SK-N-SH (cell line): ENCODE measurements around the gene SPSB4. TPM values are rescaled to one million over a fixed set of nuclear protein-coding genes. Genes with fewer than 3 reads are reported as not detected.

Experiments used
- CTCF ChIA-PET: fragments of 300-600, 350-600 bp; formaldehyde crosslinking; extraction: SDS; loops from one replicate; lab custom pipeline; 2021; lab: Yijun Ruan, JAX
- POLR2A ChIA-PET: fragments of 350-600 bp; sonication (Branson Sonifier 250); formaldehyde crosslinking; extraction: SDS; loops from one replicate; lab custom pipeline; 2020; ENCODE audit warnings: antibody characterized with exemption, inconsistent platforms; lab: Yijun Ruan, JAX
- DNase-seq: peaks from one replicate; pipeline ENCODE4 v3.0.0; 2012
- H2AFZ ChIP-seq: fragments of 200-600 bp; sonication (generic); 2 replicates; pipeline ENCODE4 v1.8.1; 2016; ENCODE audit warnings: antibody characterized with exemption, mild to moderate bottlenecking, low read depth
- H3F3A ChIP-seq: fragments of 200-600 bp; sonication (generic); replicated peaks from 2 replicates; pipeline ENCODE3; 2016; ENCODE audit warnings: antibody characterized with exemption, mild to moderate bottlenecking; ENCODE audit not compliant: insufficient read depth
- H3K27ac ChIP-seq, 2 experiments: fragments of 200-500 bp in 1 of 2; fragments of 200-600 bp in 1 of 2; sonication (Bioruptor generic) in 1 of 2; sonication (generic), shearing (Covaris generic) in 1 of 2; 2 replicates each; pipeline versions ENCODE4 v1.5.1 to v1.6.1; 2014 to 2016; ENCODE audit warnings: low read depth in 2 of 2, inconsistent platforms in 1 of 2, low read length in 1 of 2, mild to moderate bottlenecking in 1 of 2, mixed read lengths in 1 of 2
- H3K27me3 ChIP-seq: fragments of 200-600 bp; sonication (generic), shearing (Covaris generic); 2 replicates; pipeline ENCODE4 v1.6.1; 2016; ENCODE audit warnings: mixed run types; ENCODE audit not compliant: insufficient read depth
- H3K36me3 ChIP-seq, 2 experiments: fragments of 200-500 bp in 1 of 2; fragments of 200-600 bp in 1 of 2; sonication (Bioruptor generic) in 1 of 2; sonication (generic) in 1 of 2; replicated peaks in 1 of 2; 2 replicates each; pipeline versions ENCODE3 to v1.5.1; 2014 to 2016; ENCODE audit warnings: low read length in 1 of 2, mild to moderate bottlenecking in 1 of 2; ENCODE audit not compliant: insufficient read depth in 2 of 2, control insufficient read depth in 1 of 2
- H3K4me1 ChIP-seq, 2 experiments: fragments of 200-500 bp in 1 of 2; fragments of 200-600 bp in 1 of 2; sonication (Bioruptor generic) in 1 of 2; sonication (generic), shearing (Covaris generic) in 1 of 2; 2 replicates each; pipeline versions ENCODE4 v1.5.1 to v1.6.1; 2014 to 2016; ENCODE audit warnings: low read depth in 1 of 2, low read length in 1 of 2, mixed run types in 1 of 2; ENCODE audit not compliant: insufficient read depth in 2 of 2, control insufficient read depth in 1 of 2
- H3K4me2 ChIP-seq: fragments of 200-600 bp; sonication (generic), shearing (Covaris generic); 2 replicates; pipeline ENCODE4 v1.6.1; 2017; ENCODE audit warnings: mixed run types
- H3K4me3 ChIP-seq, 2 experiments: fragments of 200-500 bp in 1 of 2; fragments of 200-600 bp in 1 of 2; sonication (Bioruptor generic) in 1 of 2; sonication (generic), shearing (Covaris generic) in 1 of 2; 2 replicates each; pipeline versions ENCODE4 v1.5.1 to v1.8.1; 2014 to 2016; ENCODE audit warnings: low read depth in 2 of 2, inconsistent platforms in 1 of 2, low read length in 1 of 2, mild to moderate bottlenecking in 1 of 2, mixed read lengths in 1 of 2, moderate library complexity in 1 of 2
- H3K79me2 ChIP-seq: fragments of 200-600 bp; sonication (generic); 2 replicates; pipeline ENCODE4 v1.8.1; 2017; ENCODE audit warnings: mild to moderate bottlenecking; ENCODE audit not compliant: insufficient read depth
- H3K9ac ChIP-seq: fragments of 200-600 bp; sonication (generic); 2 replicates; pipeline ENCODE4 v1.6.1; 2017; ENCODE audit warnings: mixed run types
- H3K9me2 ChIP-seq: fragments of 200-600 bp; sonication (generic); 2 replicates; pipeline ENCODE4 v1.6.1; 2017; ENCODE audit warnings: mixed run types
- H3K9me3 ChIP-seq: fragments of 200-600 bp; sonication (generic); 2 replicates; pipeline ENCODE4 v1.6.1; 2017; ENCODE audit warnings: mixed run types, mild to moderate bottlenecking, moderate library complexity
- H4K20me1 ChIP-seq: fragments of 200-600 bp; sonication (generic); 2 replicates; pipeline ENCODE4 v1.6.1; 2017; ENCODE audit warnings: mild to moderate bottlenecking, mixed run types; ENCODE audit not compliant: insufficient read depth
- CHD2 ChIP-seq: fragments of 150-350 bp; IDR thresholded peaks from 2 replicates; pipeline ENCODE4 v1.6.1; 2018; ENCODE audit warnings: low read length; ENCODE audit not compliant: partially characterized antibody
- EZH2phosphoT487 ChIP-seq: fragments of 200-600 bp; sonication (generic); IDR thresholded peaks from 2 replicates; pipeline ENCODE4 v1.6.1; 2017; ENCODE audit warnings: low read depth, mixed run types, mild to moderate bottlenecking, antibody characterized with exemption, moderate library complexity, borderline replicate concordance
- FOXJ3 ChIP-seq: sonication (generic); formaldehyde crosslinking; IDR thresholded peaks from 2 replicates; pipeline ENCODE4 v1.5.1; 2020; ENCODE audit warnings: mild to moderate bottlenecking, missing genetic modification reagents
- FOXM1 ChIP-seq: IDR thresholded peaks from 2 replicates; pipeline ENCODE4 v1.4.0; 2012; ENCODE audit warnings: low read depth, mild to moderate bottlenecking
- GABPA ChIP-seq: IDR thresholded peaks from 2 replicates; pipeline ENCODE4 v1.4.0; 2012; ENCODE audit warnings: low read depth, mild to moderate bottlenecking
- GATA2 ChIP-seq: sonication (generic); formaldehyde crosslinking; IDR thresholded peaks from 2 replicates; pipeline ENCODE4 v1.5.0; 2020; ENCODE audit warnings: mild to moderate bottlenecking, missing genetic modification reagents
- JUND ChIP-seq: IDR thresholded peaks from 2 replicates; pipeline ENCODE4 v1.4.0; 2012
- MEF2A ChIP-seq: IDR thresholded peaks from 2 replicates; pipeline ENCODE4 v1.4.0; 2012; ENCODE audit warnings: low read depth, borderline replicate concordance
- MXI1 ChIP-seq: IDR thresholded peaks from 2 replicates; pipeline ENCODE4 v1.6.1; 2012; ENCODE audit warnings: mild to moderate bottlenecking, low read depth, low read length, improper control_type of control experiment
- NFIC ChIP-seq: IDR thresholded peaks from 2 replicates; pipeline ENCODE4 v1.4.0; 2012; ENCODE audit warnings: borderline replicate concordance
- NRF1 ChIP-seq: IDR thresholded peaks from 2 replicates; pipeline ENCODE4 v1.6.1; 2012; ENCODE audit warnings: low read depth, mild to moderate bottlenecking, low read length
- POLR2AphosphoS5 ChIP-seq: IDR thresholded peaks from 2 replicates; pipeline ENCODE4 v1.6.1; 2012; ENCODE audit warnings: low read depth, low read length
- RAD21 ChIP-seq: IDR thresholded peaks from 2 replicates; pipeline ENCODE4 v1.6.1; 2012; ENCODE audit warnings: mild to moderate bottlenecking, low read length
- SIN3A ChIP-seq: IDR thresholded peaks from 2 replicates; pipeline ENCODE4 v1.6.1; 2012; ENCODE audit warnings: low read depth, mild to moderate bottlenecking, low read length, moderate library complexity, borderline replicate concordance
- SMC3 ChIP-seq: IDR thresholded peaks from 2 replicates; pipeline ENCODE4 v1.6.1; 2012; ENCODE audit warnings: low read depth, low read length, improper control_type of control experiment
- TCF12 ChIP-seq: IDR thresholded peaks from 2 replicates; pipeline ENCODE4 v1.4.0; 2012
- TEAD4 ChIP-seq: IDR thresholded peaks from 2 replicates; pipeline ENCODE4 v1.4.0; 2012; ENCODE audit warnings: mild to moderate bottlenecking, borderline replicate concordance; ENCODE audit not compliant: insufficient read depth
- YY1 ChIP-seq: IDR thresholded peaks from 2 replicates; pipeline ENCODE4 v1.4.0; 2012; ENCODE audit warnings: low read depth, mild to moderate bottlenecking
- WGBS: methylation state at CpG from one replicate; pipeline ENCODE4 v1.1.6; 2017; ENCODE audit warnings: low lambda C conversion rate; 5-methylcytosine and 5-hydroxymethylcytosine counted together
- polyA plus RNA-seq, 3 experiments: library from polyadenylated mRNA; depleted of rRNA; stranded (reverse); fragments of >200 nt; gene quantifications; 2 replicates each; pipeline ENCODE4 v1.2.3, GENCODE V29; 2012
- TF ChIP-seq, protein P1 (sequence below): IDR thresholded peaks from 2 replicates; pipeline ENCODE4; 2012
- TF ChIP-seq, protein P2 (sequence below): fragments of 150-350 bp; IDR thresholded peaks from 2 replicates; pipeline ENCODE4 v1.6.1; 2016; ENCODE audit warnings: mild to moderate bottlenecking, low read depth, low read length
- TF ChIP-seq, protein P3 (sequence below): IDR thresholded peaks from 2 replicates; pipeline ENCODE4 v1.4.0; 2012; ENCODE audit warnings: low read depth, borderline replicate concordance

Gene SPSB4
- polyA plus RNA-seq, 1 of the 3 experiments (the other 2 are of a cell fraction): 0.10 TPM

DNA sequence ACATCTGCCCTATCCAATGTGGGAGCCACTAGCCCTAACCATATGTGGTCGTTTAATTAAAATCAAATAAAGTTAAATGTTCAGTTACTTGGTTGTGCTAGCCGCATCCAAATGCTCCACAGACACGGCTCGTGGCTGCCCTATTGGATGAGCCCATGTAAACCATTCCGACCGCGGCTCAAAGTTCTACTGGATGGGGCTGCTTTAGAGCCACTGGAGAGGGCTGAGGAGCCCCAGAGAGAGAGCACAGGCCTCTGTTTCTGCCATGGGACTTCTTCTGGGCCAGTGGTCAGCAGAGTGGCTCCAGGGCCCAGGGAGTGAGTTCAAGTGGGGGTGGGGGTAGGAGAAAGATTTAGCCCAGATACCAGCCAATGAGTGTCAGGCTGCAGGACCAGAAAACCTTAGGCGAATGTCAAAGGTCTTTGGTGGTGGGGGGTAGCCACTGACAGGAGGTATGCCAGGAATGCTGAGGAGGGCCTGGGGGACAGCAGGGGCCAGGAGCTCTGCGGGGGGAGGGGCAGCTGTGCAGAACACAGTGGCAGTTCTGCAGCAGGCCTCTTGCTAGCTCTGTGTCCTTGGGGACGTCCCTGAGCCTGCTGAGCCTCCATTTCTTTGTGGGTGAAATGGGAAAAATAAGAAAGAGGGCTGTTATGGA, 30.1 kb downstream of the SPSB4 start:
- Histone ChIP-seq H3K4me3 (no peak overlapping the region), H2AFZ (no peak overlapping the region), H3K27ac (no peak overlapping the region), H3K4me1 (peaks cover 0 to 31% of the 10 kb centered on the region in 2 experiments; a peak in 1 of 4 replicates), H4K20me1 (no peaks in the 10 kb centered on the region), H3K9me3 (no peaks in the 10 kb centered on the region), H3K27me3 (no peaks in the 10 kb centered on the region), H3K4me2 (no peak overlapping the region), H3K79me2 (no peaks in the 10 kb centered on the region), H3F3A (no peaks in the 10 kb centered on the region), H3K9me2 (no peaks in the 10 kb centered on the region), H3K9ac (no peak overlapping the region), H3K36me3 (no peaks in the 10 kb centered on the region)
- CTCF ChIA-PET: interaction anchor here (1.8 kb wide), 1 partner anchor 30 kb away, joined by 6 read pairs; the partner anchor contains the start of gene SPSB4
- POLR2A ChIA-PET: no interaction called here
- 60% methylated on average over 10 of the region's 10 CpGs for WGBS
- TF ChIP-seq FOXM1 (no peak), CHD2 (no peak), GABPA (no peak), SMC3 (no peak), NRF1 (no peak), MEF2A (no peak), POLR2AphosphoS5 (no peak), NFIC (no peak), JUND (no peak), TEAD4 (no peak), YY1 (no peak)
- TF ChIP-seq, protein P1, sequence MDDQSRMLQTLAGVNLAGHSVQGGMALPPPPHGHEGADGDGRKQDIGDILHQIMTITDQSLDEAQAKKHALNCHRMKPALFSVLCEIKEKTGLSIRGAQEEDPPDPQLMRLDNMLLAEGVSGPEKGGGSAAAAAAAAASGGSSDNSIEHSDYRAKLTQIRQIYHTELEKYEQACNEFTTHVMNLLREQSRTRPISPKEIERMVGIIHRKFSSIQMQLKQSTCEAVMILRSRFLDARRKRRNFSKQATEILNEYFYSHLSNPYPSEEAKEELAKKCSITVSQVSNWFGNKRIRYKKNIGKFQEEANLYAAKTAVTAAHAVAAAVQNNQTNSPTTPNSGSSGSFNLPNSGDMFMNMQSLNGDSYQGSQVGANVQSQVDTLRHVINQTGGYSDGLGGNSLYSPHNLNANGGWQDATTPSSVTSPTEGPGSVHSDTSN: no peak
- DNase-seq: no peak

DNA sequence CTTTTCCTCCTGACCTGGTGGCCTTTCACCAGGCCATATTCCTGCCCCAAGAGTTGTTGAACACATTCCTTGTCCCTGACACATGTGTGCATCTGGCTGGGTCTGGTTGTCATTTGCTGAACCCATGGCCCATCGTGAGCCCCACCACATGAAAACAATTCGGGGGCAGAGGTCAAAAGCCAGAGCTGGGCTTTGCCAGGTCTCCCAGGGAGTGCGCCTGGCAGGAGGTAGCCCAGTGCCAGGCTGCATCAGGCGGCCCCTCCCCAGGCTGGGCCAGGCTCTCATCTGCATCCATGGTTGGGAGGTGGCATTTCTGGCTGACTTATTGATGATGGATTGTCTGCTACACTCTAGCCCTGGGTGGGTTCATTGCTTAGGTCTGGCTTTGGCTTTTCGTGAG, 30.9 kb downstream of the SPSB4 start:
- no peak overlapping the region for H3K27ac ChIP-seq
- POLR2A ChIA-PET: no interaction called here
- H3F3A ChIP-seq: no peaks in the 10 kb centered on the region
- no peaks in the 10 kb centered on the region for H4K20me1 ChIP-seq
- no peaks in the 10 kb centered on the region for H3K36me3 ChIP-seq
- CTCF ChIA-PET: no interaction called here
- TF ChIP-seq GATA2 (no peak), TCF12 (no peak)
- WGBS: 16% methylated on average over 3 of the region's 5 CpGs
- no peak overlapping the region for H2AFZ ChIP-seq
- no peaks in the 10 kb centered on the region for H3K27me3 ChIP-seq
- no peak for DNase-seq
- no peaks in the 10 kb centered on the region for H3K9me2 ChIP-seq
- no peak overlapping the region for H3K9ac ChIP-seq
- no peak overlapping the region for H3K4me2 ChIP-seq
- no peak overlapping the region for H3K4me3 ChIP-seq
- no peaks in the 10 kb centered on the region for H3K9me3 ChIP-seq
- H3K4me1 ChIP-seq: peaks cover 0 to 32% of the 10 kb centered on the region in 2 experiments; a peak in 1 of 4 replicates
- H3K79me2 ChIP-seq: no peaks in the 10 kb centered on the region

DNA sequence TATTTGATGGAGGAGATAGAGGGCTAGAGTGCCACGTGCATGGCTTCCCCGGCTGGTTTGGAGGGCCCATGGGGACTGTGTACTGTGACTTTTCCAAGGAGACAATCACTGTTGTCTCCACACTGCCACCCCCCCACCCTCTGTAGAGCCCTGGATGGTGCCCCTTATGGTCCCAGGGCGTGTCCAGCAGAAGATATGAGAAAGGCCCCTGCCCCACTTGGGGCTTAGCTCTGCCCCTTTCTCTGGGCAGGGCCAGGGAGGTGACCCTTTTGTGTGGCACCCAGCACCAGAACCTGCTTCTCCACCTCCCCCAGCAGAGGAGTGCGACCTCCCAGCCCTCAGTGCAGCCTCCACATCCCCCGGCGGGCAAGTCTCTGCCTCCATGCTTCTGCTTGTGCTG, 32.1 kb downstream of the SPSB4 start:
- Histone ChIP-seq H4K20me1 (no peaks in the 10 kb centered on the region), H3K79me2 (no peaks in the 10 kb centered on the region), H2AFZ (no peak overlapping the region), H3K9me3 (no peaks in the 10 kb centered on the region), H3K36me3 (no peaks in the 10 kb centered on the region), H3K9ac (no peak overlapping the region), H3K9me2 (no peaks in the 10 kb centered on the region), H3K4me3 (no peak overlapping the region), H3K4me1 (peaks cover 0 to 43% of the 10 kb centered on the region in 2 experiments; a peak in 1 of 4 replicates), H3K4me2 (no peak overlapping the region), H3K27ac (no peak overlapping the region; a peak in 1 of 4 replicates), H3F3A (no peaks in the 10 kb centered on the region), H3K27me3 (no peaks in the 10 kb centered on the region)
- ChIA-PET POLR2A (no interaction called here), CTCF (no interaction called here)
- 46% methylated on average over 5 of the region's 6 CpGs for WGBS
- DNase-seq: no peak
- TF ChIP-seq, protein P2, sequence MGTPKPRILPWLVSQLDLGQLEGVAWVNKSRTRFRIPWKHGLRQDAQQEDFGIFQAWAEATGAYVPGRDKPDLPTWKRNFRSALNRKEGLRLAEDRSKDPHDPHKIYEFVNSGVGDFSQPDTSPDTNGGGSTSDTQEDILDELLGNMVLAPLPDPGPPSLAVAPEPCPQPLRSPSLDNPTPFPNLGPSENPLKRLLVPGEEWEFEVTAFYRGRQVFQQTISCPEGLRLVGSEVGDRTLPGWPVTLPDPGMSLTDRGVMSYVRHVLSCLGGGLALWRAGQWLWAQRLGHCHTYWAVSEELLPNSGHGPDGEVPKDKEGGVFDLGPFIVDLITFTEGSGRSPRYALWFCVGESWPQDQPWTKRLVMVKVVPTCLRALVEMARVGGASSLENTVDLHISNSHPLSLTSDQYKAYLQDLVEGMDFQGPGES: no peak
- TF ChIP-seq RAD21: no peak
- TF ChIP-seq MXI1: no peak
- no peak for TF ChIP-seq FOXJ3 (CRISPR knock-in tag)
- no peak for TF ChIP-seq EZH2phosphoT487
- TF ChIP-seq, protein P3, sequence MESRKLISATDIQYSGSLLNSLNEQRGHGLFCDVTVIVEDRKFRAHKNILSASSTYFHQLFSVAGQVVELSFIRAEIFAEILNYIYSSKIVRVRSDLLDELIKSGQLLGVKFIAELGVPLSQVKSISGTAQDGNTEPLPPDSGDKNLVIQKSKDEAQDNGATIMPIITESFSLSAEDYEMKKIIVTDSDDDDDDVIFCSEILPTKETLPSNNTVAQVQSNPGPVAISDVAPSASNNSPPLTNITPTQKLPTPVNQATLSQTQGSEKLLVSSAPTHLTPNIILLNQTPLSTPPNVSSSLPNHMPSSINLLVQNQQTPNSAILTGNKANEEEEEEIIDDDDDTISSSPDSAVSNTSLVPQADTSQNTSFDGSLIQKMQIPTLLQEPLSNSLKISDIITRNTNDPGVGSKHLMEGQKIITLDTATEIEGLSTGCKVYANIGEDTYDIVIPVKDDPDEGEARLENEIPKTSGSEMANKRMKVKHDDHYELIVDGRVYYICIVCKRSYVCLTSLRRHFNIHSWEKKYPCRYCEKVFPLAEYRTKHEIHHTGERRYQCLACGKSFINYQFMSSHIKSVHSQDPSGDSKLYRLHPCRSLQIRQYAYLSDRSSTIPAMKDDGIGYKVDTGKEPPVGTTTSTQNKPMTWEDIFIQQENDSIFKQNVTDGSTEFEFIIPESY: no peak
- no peak for TF ChIP-seq SIN3A
